ENCODE measurements around the gene CSMD2.

Gene CSMD2

DNA sequence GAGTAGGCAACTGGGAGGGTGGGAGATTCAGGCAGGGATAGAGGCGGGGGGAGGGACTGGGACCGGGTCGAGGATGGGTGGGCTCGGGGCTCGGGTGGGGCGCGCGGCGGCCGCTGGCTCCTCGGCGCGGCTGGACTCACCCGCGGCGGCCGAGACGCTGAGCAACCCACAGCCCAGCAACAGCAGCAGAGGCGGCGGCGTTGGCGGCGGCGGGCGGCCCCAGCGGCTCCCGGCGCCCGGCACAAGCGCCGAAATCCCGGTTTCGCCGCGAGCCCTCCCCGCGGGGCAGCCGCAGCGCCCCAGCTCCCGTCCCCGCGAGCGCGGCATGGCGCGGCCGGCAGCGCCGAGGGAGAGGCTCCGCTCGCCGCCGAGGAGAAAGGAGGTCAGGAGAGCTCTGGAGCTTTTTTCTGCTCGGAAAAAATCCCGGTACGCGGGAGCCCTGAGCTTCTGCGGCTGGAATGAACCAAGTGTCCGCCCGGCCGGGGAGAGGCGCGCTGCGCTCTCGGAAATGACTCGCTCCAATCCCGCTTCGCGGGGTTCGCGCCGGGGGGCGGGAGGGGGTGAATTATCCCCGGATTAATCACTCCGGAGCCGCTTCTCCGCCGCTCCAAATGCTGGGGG is at the start of gene CSMD2:
CSMD2 (minus strand) TSS at position 460 of the 621 bp plus-strand sequence; CDS start at position 327, 133 bp downstream.
- TF ChIP-seq ZBTB7A (IDR thresholded peaks at IDR 0.05; ENCODE audit: low read depth) (no peak), EP300 (IDR thresholded peaks at IDR 0.05; ENCODE audit: borderline replicate concordance) (no peak), FOXM1 (IDR thresholded peaks at IDR 0.05; ENCODE audit: borderline replicate concordance, low read depth) (no peak), EGR1 (IDR thresholded peaks at IDR 0.05) (no peak), TAF1 (IDR thresholded peaks at IDR 0.05; ENCODE audit: low read depth) (no peak)

DNA sequence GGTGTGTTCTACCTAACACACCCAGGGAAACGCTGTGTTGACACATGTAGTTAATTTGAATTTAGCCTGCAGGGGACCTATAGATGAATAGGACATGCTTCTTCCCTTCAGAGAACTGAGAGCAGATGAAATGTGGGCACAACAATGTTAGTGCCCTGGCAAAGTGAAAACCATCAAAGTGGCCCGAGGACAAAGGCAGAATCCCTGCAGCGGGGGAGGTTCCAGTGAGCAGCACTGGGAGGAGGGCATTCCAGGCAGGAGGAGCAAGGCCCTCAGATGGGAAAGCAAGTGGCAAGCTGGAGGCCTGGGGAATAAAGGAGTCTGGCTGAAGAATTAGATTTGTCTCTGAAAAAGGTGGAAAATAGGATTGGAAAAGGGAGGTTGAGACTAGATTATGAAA is 48.9 kb upstream of the CSMD2 start:
- TF ChIP-seq CREB1 (IDR thresholded peaks at IDR 0.05; ENCODE audit: low read depth) (no peak), NFIC (IDR thresholded peaks at IDR 0.05) (no peak), ZBTB7A (IDR thresholded peaks at IDR 0.05; ENCODE audit: low read depth) (no peak), EGR1 (IDR thresholded peaks at IDR 0.05) (no peak), TCF12 (IDR thresholded peaks at IDR 0.05; ENCODE audit: low read depth) (no peak), YY1 (IDR thresholded peaks at IDR 0.05; ENCODE audit: low read depth) (no peak), CEBPB (IDR thresholded peaks at IDR 0.05) (no peak), TEAD4 (IDR thresholded peaks at IDR 0.05) (no peak), EP300 (IDR thresholded peaks at IDR 0.05; ENCODE audit: borderline replicate concordance) (no peak), RAD21 (IDR thresholded peaks at IDR 0.05; ENCODE audit: low read depth) (no peak), TAF1 (IDR thresholded peaks at IDR 0.05; ENCODE audit: low read depth) (no peak), FOXM1 (IDR thresholded peaks at IDR 0.05; ENCODE audit: borderline replicate concordance, low read depth) (no peak)
- TF ChIP-seq, protein P1, sequence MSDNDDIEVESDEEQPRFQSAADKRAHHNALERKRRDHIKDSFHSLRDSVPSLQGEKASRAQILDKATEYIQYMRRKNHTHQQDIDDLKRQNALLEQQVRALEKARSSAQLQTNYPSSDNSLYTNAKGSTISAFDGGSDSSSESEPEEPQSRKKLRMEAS (IDR thresholded peaks at IDR 0.05), result no peak
- TF ChIP-seq, protein P2, sequence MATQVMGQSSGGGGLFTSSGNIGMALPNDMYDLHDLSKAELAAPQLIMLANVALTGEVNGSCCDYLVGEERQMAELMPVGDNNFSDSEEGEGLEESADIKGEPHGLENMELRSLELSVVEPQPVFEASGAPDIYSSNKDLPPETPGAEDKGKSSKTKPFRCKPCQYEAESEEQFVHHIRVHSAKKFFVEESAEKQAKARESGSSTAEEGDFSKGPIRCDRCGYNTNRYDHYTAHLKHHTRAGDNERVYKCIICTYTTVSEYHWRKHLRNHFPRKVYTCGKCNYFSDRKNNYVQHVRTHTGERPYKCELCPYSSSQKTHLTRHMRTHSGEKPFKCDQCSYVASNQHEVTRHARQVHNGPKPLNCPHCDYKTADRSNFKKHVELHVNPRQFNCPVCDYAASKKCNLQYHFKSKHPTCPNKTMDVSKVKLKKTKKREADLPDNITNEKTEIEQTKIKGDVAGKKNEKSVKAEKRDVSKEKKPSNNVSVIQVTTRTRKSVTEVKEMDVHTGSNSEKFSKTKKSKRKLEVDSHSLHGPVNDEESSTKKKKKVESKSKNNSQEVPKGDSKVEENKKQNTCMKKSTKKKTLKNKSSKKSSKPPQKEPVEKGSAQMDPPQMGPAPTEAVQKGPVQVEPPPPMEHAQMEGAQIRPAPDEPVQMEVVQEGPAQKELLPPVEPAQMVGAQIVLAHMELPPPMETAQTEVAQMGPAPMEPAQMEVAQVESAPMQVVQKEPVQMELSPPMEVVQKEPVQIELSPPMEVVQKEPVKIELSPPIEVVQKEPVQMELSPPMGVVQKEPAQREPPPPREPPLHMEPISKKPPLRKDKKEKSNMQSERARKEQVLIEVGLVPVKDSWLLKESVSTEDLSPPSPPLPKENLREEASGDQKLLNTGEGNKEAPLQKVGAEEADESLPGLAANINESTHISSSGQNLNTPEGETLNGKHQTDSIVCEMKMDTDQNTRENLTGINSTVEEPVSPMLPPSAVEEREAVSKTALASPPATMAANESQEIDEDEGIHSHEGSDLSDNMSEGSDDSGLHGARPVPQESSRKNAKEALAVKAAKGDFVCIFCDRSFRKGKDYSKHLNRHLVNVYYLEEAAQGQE (IDR thresholded peaks at IDR 0.05; ENCODE audit: low read depth), result no peak
- TF ChIP-seq, protein P3, sequence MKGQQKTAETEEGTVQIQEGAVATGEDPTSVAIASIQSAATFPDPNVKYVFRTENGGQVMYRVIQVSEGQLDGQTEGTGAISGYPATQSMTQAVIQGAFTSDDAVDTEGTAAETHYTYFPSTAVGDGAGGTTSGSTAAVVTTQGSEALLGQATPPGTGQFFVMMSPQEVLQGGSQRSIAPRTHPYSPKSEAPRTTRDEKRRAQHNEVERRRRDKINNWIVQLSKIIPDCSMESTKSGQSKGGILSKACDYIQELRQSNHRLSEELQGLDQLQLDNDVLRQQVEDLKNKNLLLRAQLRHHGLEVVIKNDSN (IDR thresholded peaks at IDR 0.05), result no peak

DNA sequence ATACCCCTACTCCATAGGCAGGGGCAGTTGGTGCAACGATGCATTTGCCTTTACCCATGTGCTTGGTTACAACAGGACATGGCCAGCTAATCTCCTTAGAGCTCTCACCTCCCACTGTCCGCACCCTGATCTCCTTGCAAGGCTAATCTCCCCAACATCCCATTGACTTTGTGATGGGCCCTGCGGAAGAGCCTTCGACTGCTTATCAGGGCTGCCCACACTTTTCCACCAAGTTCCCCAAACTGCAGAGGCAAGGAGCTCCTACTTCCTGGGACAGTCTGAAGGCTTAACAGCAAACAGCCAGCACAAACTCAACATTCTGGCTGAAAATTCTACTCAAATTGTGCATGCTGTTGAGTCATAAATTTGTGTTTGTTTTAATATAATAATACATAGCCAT is 47.6 kb upstream of the CSMD2 start:
- no peak for TF ChIP-seq CREB1 (IDR thresholded peaks at IDR 0.05; ENCODE audit: low read depth)
- TF ChIP-seq, protein P1 (IDR thresholded peaks at IDR 0.05), result no peak
- no peak for TF ChIP-seq NFIC (IDR thresholded peaks at IDR 0.05)

DNA sequence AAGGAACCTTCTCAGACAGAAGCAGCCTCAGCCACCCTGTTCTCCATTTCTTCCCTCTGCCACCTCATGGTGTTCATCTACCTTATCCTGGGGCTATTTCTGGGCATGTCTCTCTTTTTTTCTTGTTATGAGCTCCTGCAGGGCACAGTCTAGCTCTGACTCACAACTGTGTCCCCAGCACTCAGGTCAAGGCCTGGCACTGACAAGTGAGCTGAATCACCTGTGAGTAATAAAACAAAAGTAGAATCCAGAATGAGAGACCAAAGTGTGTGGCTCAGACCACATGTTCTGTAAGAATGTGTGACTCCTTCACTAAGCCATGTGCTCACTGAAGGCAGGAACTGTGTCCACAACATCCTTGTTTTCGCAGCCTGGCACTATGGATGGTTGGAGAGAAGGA is 34.9 kb upstream of the CSMD2 start:
- TF ChIP-seq, protein P3 (IDR thresholded peaks at IDR 0.05), result no peak
- TF ChIP-seq YY1 (IDR thresholded peaks at IDR 0.05; ENCODE audit: low read depth), result no peak
- TF ChIP-seq TAF1 (IDR thresholded peaks at IDR 0.05; ENCODE audit: low read depth), result no peak
- TF ChIP-seq, protein P2 (IDR thresholded peaks at IDR 0.05; ENCODE audit: low read depth), result no peak
- no peak for TF ChIP-seq CREB1 (IDR thresholded peaks at IDR 0.05; ENCODE audit: low read depth)
- TF ChIP-seq RAD21 (IDR thresholded peaks at IDR 0.05; ENCODE audit: low read depth), result no peak
- TF ChIP-seq ZBTB7A (IDR thresholded peaks at IDR 0.05; ENCODE audit: low read depth), result no peak
- TF ChIP-seq EP300 (IDR thresholded peaks at IDR 0.05; ENCODE audit: borderline replicate concordance), result no peak

DNA sequence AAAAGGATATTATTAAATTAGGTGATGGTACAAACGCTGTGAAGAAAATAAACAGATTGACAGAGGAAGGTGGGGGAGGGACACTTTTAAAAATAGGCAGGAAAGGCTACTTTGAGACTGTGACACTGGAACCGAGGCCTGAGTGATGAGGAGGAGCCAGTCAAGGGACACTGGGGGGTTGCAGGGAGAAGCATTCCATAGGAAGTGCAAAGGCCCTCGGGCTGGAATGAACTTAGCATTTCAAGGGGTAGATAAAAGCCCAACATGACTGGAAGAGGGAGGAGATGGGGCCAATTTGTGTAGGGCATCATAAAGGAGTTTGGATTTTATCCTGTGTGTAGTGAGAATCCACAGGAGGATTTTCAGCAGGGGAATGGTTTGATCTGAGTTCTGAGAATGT is 27.6 kb upstream of the CSMD2 start:
- TF ChIP-seq, protein P3 (IDR thresholded peaks at IDR 0.05), result no peak
- TF ChIP-seq CREB1 (IDR thresholded peaks at IDR 0.05; ENCODE audit: low read depth) (no peak), YY1 (IDR thresholded peaks at IDR 0.05; ENCODE audit: low read depth) (no peak), CEBPB (IDR thresholded peaks at IDR 0.05) (no peak), TAF1 (IDR thresholded peaks at IDR 0.05; ENCODE audit: low read depth) (no peak), EGR1 (IDR thresholded peaks at IDR 0.05) (no peak), ZBTB7A (IDR thresholded peaks at IDR 0.05; ENCODE audit: low read depth) (no peak), NFIC (IDR thresholded peaks at IDR 0.05) (no peak), TCF12 (IDR thresholded peaks at IDR 0.05; ENCODE audit: low read depth) (no peak), FOXM1 (IDR thresholded peaks at IDR 0.05; ENCODE audit: borderline replicate concordance, low read depth) (no peak), EP300 (IDR thresholded peaks at IDR 0.05; ENCODE audit: borderline replicate concordance) (no peak), RAD21 (IDR thresholded peaks at IDR 0.05; ENCODE audit: low read depth) (no peak)
- TF ChIP-seq, protein P1 (IDR thresholded peaks at IDR 0.05), result no peak
- TF ChIP-seq, protein P2 (IDR thresholded peaks at IDR 0.05; ENCODE audit: low read depth), result no peak
